IPS-15b (cell line): Measurements from ENCODE around the gene ATRN.
"Not testable (repeated sequence)": the region's sequence is repeated elsewhere in the genome, so short reads cannot be mapped to it uniquely, and the experiment has no call there.

Source experiments
- H3K27me3 ChIP-seq: one replicate; pipeline ENCODE4 v1.6.1; 2013; ENCODE audit warnings: low read length; ENCODE audit not compliant: control insufficient read depth, insufficient read depth
- H3K36me3 ChIP-seq: one replicate; pipeline ENCODE4 v1.6.1; 2013; ENCODE audit warnings: low read length; ENCODE audit not compliant: control insufficient read depth, insufficient read depth
- H3K4me1 ChIP-seq: one replicate; pipeline ENCODE4 v1.6.1; 2013; ENCODE audit warnings: mild to moderate bottlenecking, low read length; ENCODE audit not compliant: control insufficient read depth, insufficient read depth
- H3K4me3 ChIP-seq: one replicate; pipeline ENCODE4 v1.5.1; 2013; ENCODE audit warnings: low read depth, low read length
- H3K9ac ChIP-seq: one replicate; pipeline ENCODE4 v1.6.1; 2013; ENCODE audit warnings: low read depth, mild to moderate bottlenecking, low read length
- H3K9me3 ChIP-seq: one replicate; pipeline ENCODE4 v1.6.1; 2013; ENCODE audit warnings: mild to moderate bottlenecking, low read length; ENCODE audit not compliant: control insufficient read depth, insufficient read depth

ATRN gene

GRCh38 chr20:3586093-3586492 is 115.3 kb downstream of the ATRN start:
- Histone ChIP-seq H3K4me1 (no peaks in the 10 kb centered on the region), H3K36me3 (peaks cover 2% of the 10 kb centered on the region), H3K9ac (no peak overlapping the region), H3K4me3 (no peak overlapping the region), H3K27me3 (no peaks in the 10 kb centered on the region), H3K9me3 (no peaks in the 10 kb centered on the region)

GRCh38 chr20:3590164-3590563 is 119.3 kb downstream of the ATRN start:
- no peak overlapping the region for H3K9ac ChIP-seq
- no peak overlapping the region for H3K4me3 ChIP-seq
- H3K27me3 ChIP-seq: no peaks in the 10 kb centered on the region
- H3K4me1 ChIP-seq: no peaks in the 10 kb centered on the region
- H3K9me3 ChIP-seq: no peaks in the 10 kb centered on the region
- peaks cover 2% of the 10 kb centered on the region for H3K36me3 ChIP-seq

GRCh38 chr20:3592931-3593330 is 122.1 kb downstream of the ATRN start:
- Histone ChIP-seq H3K27me3 (no peaks in the 10 kb centered on the region), H3K36me3 (no peaks in the 10 kb centered on the region), H3K9me3 (no peaks in the 10 kb centered on the region), H3K4me1 (no peaks in the 10 kb centered on the region), H3K9ac (no peak overlapping the region), H3K4me3 (no peak overlapping the region)

GRCh38 chr20:3595541-3595940 is 124.7 kb downstream of the ATRN start:
- Histone ChIP-seq H3K4me3 (no peak overlapping the region), H3K27me3 (no peaks in the 10 kb centered on the region), H3K4me1 (no peaks in the 10 kb centered on the region), H3K36me3 (no peaks in the 10 kb centered on the region), H3K9me3 (no peaks in the 10 kb centered on the region), H3K9ac (no peak overlapping the region)

GRCh38 chr20:3603108-3603507 is 132.3 kb downstream of the ATRN start:
- no peaks in the 10 kb centered on the region for H3K36me3 ChIP-seq
- H3K9me3 ChIP-seq: no peaks in the 10 kb centered on the region
- no peak overlapping the region for H3K4me3 ChIP-seq
- no peak overlapping the region for H3K9ac ChIP-seq
- H3K4me1 ChIP-seq: no peaks in the 10 kb centered on the region
- no peaks in the 10 kb centered on the region for H3K27me3 ChIP-seq

GRCh38 chr20:3605386-3605886 is 134.6 kb downstream of the ATRN start:
- not testable (repeated sequence) for H3K4me3 ChIP-seq, H3K36me3 ChIP-seq, H3K4me1 ChIP-seq, H3K9ac ChIP-seq, H3K9me3 ChIP-seq, H3K27me3 ChIP-seq

GRCh38 chr20:3606021-3606420 is 135.2 kb downstream of the ATRN start:
- H3K4me1 ChIP-seq: no peaks in the 10 kb centered on the region
- no peaks in the 10 kb centered on the region for H3K9me3 ChIP-seq
- no peaks in the 10 kb centered on the region for H3K36me3 ChIP-seq
- no peaks in the 10 kb centered on the region for H3K27me3 ChIP-seq
- H3K9ac ChIP-seq: no peak overlapping the region
- H3K4me3 ChIP-seq: no peak overlapping the region

GRCh38 chr20:3611901-3612300 is 141.1 kb downstream of the ATRN start:
- H3K4me1 ChIP-seq: no peaks in the 10 kb centered on the region
- no peak overlapping the region for H3K4me3 ChIP-seq
- no peaks in the 10 kb centered on the region for H3K36me3 ChIP-seq
- no peak overlapping the region for H3K9ac ChIP-seq
- H3K27me3 ChIP-seq: no peaks in the 10 kb centered on the region
- no peaks in the 10 kb centered on the region for H3K9me3 ChIP-seq

GRCh38 chr20:3612795-3613572 is 142.2 kb downstream of the ATRN start:
- Histone ChIP-seq H3K4me3 (no peak overlapping the region), H3K27me3 (no peaks in the 10 kb centered on the region), H3K9ac (no peak overlapping the region), H3K4me1 (no peaks in the 10 kb centered on the region), H3K36me3 (no peaks in the 10 kb centered on the region), H3K9me3 (no peaks in the 10 kb centered on the region)

GRCh38 chr20:3613821-3614440 is 143.1 kb downstream of the ATRN start:
- Histone ChIP-seq H3K9ac (no peak overlapping the region), H3K4me3 (no peak overlapping the region), H3K36me3 (no peaks in the 10 kb centered on the region), H3K4me1 (no peaks in the 10 kb centered on the region), H3K9me3 (no peaks in the 10 kb centered on the region), H3K27me3 (no peaks in the 10 kb centered on the region)

GRCh38 chr20:3614466-3614865 is 143.6 kb downstream of the ATRN start:
- Histone ChIP-seq H3K4me1 (no peaks in the 10 kb centered on the region), H3K27me3 (no peaks in the 10 kb centered on the region), H3K9ac (no peak overlapping the region), H3K9me3 (no peaks in the 10 kb centered on the region), H3K36me3 (no peaks in the 10 kb centered on the region), H3K4me3 (no peak overlapping the region)

- not testable (repeated sequence) for H3K9ac ChIP-seq, H3K36me3 ChIP-seq, H3K4me3 ChIP-seq, H3K27me3 ChIP-seq, H3K9me3 ChIP-seq, H3K4me1 ChIP-seq
Observed at GRCh38 chr20:3615171-3615840, 144.5 kb downstream of the ATRN start.
